GM19438 (cell line): ENCODE measurements around the gene CCR9.

ENCODE experiments used
- ATAC-seq: cut with Tn5 transposase; IDR thresholded peaks from one replicate; pipeline ENCODE4 v1.9.1; 2021; ENCODE audit warnings: low read depth; ENCODE audit not compliant: unreplicated experiment

CCR9 gene

DNA sequence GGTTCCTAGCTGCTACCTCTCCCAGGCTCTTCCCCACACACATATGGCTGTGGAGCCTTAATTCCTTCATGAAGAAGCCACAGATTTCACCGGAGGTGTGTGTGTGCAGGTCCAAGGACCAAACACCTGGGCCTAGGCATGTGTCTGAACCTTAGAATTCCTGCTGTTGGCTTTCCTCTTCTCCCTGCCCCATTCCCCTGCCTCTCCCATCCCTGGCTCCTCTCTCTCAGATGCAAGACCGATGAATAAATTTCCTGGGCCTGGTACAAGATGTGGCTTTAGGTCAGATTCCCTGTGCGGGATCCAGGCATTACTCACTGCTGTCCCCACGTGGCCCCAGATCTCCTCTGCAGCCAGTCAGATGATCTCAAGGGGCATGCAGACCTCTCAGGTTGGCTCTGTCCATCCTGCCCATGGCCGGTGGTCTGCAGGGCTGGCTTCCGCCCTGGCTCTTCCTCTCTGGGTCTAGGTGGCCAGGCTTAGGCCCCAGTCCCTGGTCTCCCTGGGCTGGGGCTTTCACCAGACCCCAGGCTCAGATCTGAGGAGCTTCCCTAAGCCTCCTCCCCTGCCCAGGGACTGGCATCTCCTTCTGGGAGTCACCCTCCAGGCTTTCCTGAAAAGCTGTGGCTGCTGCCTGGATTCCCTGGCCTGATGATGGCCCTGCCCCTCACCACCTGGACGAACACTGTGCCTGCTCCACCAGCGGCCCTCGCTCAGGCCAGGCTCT is 20.5 kb downstream of the CCR9 start:
- no peak for ATAC-seq

- ATAC-seq = no peak
Observed at GRCh38 chr3:45907769-45908705, 21.7 kb downstream of the CCR9 start.

DNA sequence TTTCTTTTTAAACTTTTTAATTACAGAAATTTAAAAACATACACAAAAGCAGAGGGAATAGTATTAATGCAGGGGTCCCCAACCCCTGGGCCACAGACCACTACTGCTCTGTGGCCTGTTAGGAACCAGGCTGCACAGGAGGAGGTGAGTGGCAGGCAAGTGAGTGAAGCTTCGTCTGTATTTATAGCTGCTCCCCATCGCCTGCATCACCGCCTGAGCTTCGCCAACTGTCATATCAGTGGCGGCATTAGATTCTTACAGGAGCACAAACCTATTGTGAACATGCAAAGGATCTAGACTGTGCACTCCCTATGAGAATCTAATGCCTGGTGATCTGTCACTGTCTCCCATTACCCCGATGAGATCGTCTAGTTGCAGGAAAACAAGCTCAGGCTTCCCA is 22.4 kb downstream of the CCR9 start:
- ATAC-seq = no peak

- no peak for ATAC-seq
Observed at GRCh38 chr3:45909542-45909941, 23.2 kb downstream of the CCR9 start.

- no peak for ATAC-seq
Observed at GRCh38 chr3:45910892-45911291, 24.5 kb downstream of the CCR9 start.

DNA sequence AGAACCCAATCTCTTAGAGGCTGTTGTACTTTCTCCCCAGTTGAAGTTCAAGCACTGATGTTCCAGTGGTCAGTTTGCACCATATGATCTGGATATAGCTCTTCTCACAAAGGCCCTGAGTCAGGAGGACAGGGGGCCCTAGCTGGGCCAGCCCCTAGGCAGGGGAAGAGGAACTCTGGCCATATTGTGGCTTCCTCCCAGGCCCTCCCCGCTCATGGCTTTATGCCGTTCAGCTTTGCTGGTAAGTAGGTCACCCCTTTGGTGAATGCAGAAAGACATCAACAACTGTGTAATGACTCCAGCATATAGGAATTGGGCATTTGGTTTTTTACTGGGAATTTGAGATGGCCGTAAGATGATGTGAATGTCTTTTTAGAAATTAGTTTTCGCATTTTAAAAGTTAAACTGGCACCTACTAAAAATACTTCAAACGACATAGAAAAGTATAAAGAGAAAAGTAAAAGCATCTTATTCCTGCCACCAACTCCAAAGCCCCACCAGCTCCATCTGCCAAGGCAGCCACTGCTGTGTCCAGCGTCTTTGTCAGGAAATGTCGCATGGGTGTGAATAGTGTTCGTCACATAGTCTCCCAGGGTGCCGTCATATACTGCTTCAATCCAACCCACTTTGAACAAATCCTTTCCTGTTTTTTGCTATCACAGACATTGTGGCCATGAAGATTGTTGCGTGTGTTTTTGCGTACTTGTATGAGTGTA is 25.3 kb downstream of the CCR9 start:
- ATAC-seq = no peak

DNA sequence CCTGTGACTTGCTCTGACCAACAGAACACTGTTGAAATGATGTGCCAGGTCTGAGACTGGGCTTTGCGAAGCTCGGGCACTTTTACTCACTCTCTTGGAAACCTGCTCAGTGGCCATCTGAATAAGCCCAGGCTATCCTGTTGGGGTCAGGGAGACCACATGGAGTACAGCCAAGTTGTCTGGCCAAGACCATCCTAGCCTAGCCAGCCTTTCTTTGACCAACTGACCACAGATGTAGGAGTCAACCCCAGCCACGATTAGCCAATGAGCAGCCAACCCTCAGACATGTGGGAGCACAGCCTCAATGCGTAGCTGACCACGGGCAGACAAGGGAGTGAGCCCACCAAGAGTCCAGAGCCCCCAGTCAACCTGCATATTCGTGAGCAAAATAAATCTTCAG is 26.1 kb downstream of the CCR9 start:
- ATAC-seq = no peak

DNA sequence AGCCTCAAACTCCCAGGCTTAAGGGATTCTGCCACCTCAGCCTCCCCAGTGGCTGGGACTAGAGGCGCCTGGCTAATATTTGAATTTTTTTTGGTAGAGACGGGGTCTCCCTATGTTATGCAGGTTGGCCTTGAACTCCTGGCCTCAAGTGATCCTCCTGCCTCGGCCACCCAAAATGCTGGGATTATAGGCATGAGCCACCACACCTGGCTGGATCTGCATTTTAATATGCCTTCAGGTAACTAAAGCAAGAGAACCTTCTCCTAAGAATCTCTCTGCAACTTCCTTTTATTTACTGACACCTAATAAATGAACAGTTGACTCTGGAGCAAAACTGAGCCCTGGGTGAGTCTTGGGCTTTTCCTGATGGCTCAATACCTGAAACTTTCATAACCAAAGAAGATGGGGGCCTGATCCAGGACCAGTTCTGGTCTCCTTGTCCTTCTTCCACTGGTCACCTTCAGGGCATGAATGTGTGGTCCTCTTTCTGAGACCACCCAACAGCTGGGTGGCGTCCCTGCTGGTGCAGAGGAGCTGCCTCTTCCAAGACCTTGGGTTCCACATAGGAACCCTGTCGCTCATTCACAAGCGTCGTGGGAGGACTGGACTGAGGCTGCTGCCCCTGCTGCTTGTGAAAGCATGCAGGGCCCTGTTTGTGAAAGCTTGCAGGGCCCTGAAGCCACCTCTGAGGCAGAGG is 28.2 kb downstream of the CCR9 start:
- ATAC-seq = no peak

- no peak for ATAC-seq
Observed at GRCh38 chr3:45915059-45915439, 28.7 kb downstream of the CCR9 start.

DNA sequence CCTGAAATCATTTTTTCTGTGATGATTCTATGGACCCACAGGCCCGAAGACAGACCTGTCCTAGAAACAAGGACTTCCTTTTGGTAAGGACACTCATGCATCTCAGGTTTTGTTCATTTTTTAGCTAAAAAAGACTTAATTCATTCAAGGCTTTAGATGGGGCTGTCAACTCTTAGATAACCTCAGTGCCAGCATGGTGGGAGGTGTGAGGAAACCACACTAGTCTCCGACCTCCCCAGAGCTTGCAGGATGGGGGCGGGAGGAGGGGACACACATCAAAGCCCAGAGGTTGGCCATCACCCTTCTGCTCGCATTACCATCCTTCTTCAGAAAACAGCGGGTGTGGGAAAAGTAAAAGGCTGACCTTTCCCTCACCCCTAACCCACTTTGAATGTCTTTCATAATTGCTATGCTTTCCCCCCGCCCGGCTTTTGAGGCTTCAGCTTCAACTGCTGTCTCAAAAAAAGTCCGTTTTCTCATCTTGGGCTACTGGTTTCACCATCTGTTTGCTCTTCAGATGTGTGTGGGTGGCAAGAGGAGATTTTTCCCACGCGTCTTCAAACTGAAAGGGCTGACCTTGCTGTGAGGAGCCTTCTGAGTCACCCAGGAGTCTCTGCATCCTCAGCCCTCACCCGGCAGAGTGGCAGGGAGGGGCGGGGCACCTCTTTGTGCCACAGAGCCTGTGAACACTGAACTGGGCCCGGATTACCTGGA is 29.3 kb downstream of the CCR9 start:
- peak; percentile 91 for ATAC-seq

- ATAC-seq = no peak
Observed at GRCh38 chr3:45917146-45917898, 31.0 kb downstream of the CCR9 start.

GRCh38 chr3:45921158-45922038 is 35.1 kb downstream of the CCR9 start:
- ATAC-seq = no peak

DNA sequence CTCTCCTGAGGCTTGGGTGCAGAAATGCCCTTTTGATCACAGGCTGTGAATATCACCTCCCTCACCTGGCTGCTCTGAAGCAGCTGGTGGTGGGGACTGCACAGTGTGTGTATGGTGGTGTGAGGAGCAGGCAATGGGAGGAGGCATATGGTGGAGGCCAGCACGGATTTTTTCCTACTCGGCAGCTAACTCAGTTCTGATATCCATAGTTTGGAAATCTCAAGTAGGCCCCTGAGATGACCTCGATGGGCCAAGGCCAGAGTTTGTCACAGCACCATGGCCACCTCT is 35.6 kb downstream of the CCR9 start:
- no peak for ATAC-seq

DNA sequence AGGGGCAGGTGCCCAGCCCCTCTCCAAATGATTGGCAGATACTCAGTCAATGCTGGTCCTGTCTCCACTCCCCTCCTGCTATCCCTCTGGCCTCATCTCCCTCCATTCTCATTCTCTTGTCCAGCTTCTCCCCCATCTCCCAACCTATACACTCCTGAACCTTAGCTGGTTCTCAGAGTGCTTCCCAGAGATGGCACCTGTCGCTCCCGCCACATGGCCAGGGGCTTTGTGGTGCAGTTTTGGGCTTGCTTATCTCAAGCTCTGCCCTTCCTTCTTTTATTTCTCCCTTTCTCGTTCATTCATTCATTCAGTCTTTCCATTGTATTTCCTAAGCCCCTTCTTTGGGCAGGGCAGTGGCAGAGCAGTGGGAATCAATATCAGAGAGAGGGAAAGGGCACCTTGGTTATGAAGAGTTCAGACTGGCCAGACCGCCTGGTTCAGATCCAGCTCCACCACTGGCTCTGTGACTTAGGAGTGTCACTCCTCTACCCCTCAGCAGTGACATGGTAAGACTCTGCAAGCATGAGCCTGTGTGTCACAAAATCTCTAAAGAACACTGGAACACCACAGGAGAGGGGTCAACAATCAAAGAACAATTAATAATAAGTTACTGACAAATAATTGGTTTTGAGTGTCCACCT is 36.7 kb downstream of the CCR9 start:
- no peak for ATAC-seq

DNA sequence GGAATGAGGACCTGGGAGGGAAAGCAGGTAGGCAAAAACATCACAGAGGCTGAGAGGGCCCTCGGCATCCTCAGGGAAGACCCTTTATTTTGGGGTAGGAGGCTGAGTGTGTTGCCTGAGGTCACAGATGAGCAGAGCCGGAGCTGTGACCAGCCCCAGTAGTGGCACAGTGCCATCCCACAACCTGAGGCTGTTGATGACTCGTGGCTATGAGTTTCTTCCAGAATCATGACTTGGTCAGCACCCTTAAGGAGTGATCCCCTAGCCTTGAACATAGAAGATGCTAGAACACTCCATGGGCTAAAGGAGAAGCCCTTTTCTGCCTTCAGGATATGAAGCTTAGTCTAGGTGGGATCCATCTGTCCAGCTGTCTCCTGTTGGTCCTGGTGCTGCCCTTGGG is 37.4 kb downstream of the CCR9 start:
- ATAC-seq = no peak

GRCh38 chr3:45927881-45928280 is 41.5 kb downstream of the CCR9 start:
- ATAC-seq = no peak

DNA sequence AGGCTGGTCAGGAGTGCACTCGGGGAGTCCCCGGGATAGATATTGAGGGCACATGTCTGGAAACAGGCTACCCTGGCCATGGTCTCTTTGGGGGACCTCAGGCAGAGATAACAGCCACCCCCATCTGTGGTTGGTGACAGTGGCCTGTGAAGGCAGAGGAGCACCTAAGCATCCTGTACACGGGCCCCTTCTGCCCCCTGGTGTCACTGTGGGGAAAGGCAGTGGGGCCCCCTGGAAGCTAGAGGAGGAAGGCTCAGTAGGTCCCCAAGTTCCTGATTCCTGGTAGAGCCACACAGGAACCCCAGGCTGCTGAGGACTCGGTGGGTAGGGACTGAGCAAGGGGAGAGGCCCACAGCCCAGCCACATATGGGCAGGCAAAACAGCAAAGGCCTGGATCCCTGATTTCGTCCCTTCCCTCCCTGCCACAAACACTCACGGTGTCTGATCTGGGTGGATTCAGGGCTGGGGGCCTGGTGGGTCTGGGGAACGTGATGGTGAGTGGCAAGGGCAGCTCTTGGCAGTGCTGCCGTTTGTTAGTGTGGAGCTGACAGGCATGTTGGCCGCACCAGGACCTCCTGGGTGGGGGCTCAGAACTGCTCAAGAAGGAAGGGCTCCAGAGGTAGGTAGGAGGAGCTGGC is 42.8 kb downstream of the CCR9 start:
- no peak for ATAC-seq

DNA sequence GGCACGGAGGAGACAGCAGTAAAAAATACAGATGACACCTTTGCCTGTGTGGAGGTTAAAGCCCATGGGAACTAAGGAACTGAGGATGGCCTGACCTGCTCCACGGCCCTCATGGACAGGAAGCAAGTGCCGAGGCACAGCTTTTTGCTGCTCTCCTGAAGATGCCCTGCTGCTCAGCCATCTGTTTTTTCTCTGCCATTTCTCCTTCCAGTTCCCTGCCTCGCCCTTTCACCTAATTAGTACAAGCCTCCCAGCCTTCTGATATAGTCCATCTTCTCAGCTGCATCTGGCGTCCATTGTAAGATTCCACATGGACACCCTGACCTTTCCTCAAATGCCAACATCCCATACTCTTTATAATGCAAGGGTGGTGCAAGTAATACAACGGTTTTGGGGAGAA is 45.2 kb downstream of the CCR9 start:
- no peak for ATAC-seq
